COR-L47 (cell line): ENCODE results near the gene GABBR2.

Source experiments
- DNase-seq: peaks from one replicate; lab custom pipeline; 2025; lab: John Stamatoyannopoulos, UW

GABBR2 gene

DNA sequence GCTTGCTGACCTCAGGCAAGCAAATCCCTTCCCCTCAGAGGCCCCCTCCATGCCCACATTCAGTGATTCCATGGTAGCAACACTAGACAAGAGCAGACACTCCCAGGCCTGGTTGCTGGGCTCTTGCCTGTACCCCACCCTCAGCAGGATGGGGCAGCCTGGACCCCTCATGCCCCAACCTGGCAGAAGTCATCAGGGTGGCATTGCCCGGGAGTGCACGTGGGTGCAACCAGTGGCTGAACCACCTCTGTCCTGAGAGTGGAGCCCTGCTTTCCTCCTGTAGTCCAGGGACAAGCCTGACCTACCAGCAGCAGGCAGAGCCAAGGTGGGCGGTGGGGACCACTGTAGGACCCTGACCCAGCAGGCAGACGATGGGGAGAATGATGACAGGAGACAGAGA is 387.5 kb downstream of the GABBR2 start:
- DNase-seq = no peak

DNA sequence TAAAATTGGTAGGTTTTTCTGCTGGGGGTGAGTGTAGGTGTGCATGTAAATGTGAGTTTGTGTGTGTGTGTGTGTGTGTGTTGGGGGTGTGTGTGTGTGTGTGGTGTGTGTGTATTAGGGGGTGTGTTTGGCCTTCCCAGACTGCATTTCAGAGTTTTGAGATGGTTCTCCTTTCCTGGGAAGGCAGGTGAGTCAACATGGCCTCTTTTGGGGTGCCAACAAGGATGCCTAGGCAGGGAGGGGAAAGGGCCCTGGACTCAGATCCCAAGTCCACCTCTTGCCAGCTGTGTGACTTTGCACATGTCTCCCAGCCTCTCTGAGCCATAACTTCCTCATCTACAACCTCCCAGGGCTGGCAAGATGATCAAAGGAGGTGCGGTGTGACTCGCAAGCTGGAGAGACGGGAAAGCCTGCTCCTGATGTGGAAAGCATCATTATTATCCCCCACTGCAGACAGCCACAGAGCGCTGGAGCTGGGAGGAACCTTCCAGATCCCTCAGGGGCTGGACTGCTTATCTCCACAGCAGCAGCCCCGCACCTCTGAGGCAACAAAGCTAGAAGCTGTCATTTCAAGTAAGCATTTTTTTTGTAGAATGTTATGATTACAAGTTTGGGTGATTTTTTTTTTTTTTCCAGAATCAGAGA is 389.8 kb downstream of the GABBR2 start:
- no peak for DNase-seq

DNA sequence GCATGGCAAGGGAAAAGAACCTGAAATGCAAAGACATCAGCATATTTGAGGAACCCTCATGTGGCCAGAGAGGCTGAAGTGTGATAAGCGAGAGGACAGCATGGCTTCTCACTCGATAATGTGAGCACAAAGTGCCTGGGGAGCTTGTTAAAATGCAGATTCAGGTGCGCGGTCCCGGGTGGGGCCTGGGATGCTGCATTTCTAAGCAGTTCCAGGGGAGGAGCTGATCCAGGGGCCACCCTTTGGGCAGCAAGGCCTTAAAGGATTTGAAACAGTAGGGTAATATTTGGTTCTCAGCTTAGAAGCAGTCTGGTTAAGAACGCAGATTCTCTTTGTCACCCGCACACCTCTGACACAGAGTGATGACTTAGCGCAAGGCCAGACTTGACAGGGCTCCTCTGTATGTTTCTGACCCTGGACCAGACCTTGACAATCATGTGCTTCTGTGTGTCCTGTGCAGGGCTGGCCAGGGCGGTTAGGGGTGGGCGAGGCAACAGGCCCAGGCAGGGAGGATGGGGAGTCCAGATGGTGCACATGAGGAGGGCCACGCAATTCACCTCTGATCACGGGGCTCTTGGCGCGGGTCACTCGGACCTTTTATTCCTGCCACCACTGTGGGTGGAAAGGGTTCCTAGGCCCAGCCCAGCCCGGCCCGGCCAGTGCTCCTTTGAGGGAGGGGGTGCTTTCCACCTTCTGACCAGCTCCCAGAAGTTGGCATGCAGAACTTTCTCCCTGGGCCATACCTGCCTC is 390.5 kb downstream of the GABBR2 start:
- DNase-seq = no peak

DNA sequence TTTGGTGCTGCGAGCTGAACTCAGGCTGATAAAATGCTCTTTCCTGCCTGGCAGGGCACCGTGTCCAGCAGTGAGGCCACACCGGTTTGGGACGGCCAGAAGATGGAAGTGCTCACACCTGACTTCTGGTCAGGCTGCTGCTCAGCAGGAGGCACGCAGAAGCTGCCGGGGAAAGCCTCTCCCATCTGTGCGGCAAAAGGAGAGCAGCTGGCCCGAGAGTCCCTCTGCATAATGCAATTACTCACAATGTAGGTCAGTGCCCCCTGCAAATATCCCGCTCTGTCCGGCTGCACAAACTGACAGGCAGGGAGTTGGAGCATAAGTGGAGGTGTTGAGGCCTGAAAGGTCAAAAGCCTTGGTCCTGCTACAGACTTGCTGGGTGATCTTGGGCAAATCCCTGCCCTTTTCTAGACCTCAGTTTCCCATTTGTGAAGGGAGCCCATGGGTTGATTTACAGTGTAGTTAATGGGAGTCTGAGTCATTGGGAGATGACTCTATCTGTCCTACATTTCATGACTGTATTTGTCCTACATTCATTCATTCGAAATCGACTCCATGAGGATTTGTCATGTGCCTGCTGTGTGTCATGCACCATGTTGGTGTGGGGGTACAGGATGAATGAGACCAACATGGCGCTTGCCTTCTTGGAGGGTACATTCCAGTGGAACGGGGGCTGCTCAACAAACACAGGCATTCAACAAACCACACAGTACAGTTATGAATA is 391.4 kb downstream of the GABBR2 start:
- no peak for DNase-seq

DNA sequence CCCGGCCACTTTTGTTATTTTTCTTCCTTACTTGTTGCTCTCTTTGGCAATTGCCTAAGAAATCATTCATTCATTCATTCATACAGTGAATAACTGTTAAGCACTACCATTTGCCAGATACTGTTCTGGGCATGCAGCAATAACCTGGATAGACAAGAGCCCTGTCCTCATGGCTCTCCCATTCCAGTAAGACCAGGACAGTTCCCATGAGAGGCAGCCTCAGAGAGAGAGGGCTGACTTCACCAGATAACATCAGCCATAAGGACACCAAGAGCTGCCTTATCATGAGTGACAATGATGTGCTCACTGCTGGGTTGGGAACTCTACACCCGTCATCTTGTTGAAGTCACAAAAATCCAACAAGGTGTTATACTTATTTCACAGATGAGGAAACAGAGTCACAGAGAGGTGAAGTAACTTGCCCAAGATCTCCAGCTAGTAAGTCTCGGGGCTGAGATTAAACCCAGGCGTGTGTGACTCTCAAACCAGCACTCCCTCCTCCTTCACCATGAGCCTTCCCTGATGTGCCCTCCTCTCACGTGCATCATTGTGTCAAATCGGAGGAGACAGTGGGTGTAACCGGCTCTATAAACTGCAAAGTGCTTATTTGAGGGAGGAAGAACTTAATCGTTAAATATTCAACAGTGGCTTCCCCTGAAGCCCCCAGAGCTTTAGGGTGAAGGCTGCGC is 392.1 kb downstream of the GABBR2 start:
- no peak for DNase-seq

DNA sequence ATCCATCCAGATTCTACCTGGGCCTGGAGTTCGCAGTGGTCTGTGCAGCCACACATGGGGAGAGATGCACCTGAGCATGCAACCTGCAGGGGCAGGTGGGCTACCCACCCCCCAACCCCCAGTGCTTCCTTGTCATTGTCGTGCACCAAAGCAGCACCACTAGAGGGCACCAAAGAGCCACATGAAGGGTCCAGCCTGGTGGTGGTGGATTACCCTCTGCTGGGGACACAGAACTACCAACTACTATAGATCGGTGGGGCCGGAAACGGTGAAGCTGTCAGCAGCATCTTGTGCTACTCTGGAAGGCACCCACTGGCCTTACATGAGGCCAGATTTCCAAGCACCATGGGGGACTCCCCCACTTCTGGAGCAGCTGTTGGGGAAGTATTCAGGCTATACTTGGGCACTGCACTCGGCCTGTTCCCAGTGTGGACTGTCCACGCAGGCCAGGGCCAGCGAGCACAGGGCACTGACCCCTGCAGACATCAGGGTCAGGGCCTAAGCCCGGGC is 393.1 kb downstream of the GABBR2 start:
- peak; percentile 82 for DNase-seq

DNA sequence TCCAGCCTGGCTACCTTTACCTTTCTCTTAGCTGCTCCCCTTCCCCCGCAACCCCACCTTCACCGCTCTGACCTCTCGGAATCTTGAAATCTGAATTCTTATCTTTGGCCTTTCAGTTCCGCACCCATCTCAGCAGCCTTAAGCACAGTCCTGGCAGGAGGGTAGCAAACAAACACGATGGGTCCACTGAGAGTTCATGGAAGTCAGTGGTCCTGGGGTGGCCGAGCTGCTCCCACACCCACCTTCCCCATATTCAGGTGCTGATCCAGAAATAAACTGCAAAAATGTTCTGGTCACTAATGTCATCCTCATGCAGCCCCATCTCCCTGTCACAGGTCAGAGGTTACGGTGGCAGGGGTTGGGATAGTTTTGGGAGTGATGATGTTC is 393.7 kb downstream of the GABBR2 start:
- DNase-seq = no peak

DNA sequence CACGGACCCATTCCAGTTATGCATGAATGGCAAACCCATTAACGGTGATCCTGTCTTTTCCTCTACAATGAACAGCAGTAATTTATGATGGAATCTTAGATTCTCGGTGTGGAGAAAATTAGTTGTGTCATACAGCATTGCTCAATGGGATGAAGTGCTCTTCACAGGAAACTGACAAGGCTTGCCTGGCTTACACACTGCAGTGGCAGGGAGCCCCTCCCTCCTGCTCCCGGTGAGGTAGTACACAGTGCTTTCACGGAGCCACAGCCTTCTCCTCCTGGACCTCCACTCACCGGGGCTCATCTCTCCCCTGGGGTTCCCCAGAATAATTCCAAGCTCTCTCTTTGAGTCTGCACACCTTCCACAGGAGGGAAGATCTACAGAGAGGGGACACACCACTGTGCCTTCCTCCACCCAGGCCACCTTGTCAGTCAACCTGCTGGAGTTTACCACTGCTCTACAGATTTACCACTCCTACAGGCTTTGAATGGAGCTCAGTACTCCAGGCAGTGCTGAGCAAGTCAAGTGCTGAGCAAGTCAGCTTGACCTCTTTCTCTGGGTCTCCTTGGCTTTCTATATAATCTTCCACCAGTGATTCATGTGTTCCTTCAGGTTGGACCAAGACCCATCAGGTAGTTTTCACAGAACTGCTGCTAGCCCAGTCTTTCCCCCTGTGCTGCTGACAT is 394.2 kb downstream of the GABBR2 start:
- no peak for DNase-seq

DNA sequence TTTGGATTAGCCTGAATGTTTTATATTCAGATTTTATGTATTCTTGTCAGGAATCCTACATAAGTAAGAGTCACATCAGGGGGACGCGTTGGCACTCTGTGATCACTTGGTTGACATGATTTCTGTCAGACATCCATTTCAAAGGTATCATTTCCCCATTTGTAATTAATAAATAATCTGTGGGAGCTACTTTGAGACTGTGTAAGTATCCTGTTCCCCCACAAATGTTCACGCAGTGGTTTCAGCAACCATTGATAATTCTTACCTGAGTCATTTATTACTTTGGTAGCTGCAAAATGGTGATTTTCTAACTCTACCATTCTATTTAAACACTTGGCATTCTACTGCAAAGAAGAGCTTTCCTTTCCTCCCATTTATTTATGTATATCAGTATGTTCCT is 396.4 kb downstream of the GABBR2 start:
- DNase-seq = no peak

DNA sequence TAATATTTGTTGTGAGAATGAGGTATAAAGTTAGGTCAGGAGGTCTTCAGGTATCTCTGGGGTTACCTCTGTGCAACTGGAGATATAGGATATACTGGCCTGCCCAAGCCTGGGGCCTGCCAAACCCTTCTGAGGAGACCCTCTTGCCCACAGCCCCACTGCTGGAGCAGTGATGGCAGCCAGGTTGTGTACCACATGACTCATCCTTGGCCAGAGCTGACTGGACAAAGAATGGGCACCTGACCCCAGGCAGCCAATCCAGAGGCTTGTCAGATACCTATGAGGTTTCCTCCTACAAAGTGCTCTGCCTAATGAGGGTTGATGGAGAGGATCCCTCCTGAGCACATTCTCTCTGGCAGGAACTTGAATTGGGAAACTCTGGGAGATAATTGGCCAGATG is 397.2 kb downstream of the GABBR2 start:
- no peak for DNase-seq

DNA sequence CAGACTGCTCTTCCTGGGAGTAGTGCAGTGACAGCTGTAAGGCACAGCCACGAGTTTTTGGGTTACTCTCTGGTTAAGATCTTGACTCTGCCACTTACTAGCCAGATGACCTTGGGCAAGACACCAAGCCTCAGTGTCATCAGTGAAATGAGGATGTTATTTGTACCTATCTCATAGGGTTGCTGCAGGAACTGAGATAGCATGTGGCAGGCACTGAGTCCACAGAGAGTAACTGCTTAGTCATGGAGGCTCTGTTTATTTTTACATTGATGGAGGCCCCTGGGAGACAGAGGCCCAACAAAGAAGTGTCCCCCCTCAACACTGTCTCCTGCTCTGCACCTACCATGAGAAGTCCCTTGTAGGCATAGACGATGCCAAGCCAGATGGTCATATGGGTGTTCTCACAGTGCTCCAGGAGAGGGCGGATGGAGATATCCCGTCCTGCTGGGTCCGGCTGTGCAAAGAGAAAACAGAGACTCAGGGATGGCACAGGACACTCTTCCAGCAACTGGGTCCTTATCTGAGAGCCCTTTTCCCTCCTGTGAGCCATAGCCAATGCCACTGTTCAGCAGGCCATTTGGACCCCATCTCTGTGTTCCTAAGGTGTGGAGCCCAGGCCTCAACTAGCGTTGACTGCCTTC is 397.9 kb downstream of the GABBR2 start:
- no peak for DNase-seq

DNA sequence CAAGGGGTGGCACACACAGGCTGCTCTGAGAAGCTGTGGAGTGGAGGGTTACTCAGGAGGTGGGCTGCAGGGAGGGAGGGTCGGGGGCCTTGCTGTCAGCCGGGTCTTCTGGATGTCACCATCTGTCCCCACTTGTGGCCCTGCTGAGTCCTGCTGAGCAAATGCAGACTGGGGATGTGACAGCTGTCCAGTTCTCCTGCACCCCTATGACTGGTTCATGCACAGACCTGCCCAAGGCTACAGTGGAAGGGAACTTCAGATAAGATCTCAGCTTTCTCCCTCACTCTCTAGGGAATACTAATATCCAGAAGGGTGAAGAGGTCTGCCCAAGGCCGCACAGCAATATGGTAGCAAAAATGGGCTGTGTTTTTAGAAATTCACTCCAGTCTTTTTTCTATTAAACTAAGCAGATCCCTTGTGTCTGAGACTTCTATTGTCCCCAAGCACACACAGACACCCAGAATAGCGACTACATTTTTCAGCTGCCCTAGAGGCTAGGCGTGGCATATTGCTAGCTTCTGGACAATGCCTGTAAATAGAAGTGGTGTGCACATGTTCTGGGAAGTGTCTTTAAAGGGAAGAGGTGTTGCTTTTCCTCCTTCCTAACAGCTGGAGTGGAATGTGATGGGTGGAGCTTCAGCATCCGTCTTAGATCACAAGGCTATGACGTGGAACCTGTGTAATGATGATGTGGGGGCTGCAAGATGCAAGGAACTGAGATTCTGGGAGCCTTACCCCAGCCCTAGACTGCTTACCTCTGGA is 402.2 kb downstream of the GABBR2 start:
- no peak for DNase-seq

DNA sequence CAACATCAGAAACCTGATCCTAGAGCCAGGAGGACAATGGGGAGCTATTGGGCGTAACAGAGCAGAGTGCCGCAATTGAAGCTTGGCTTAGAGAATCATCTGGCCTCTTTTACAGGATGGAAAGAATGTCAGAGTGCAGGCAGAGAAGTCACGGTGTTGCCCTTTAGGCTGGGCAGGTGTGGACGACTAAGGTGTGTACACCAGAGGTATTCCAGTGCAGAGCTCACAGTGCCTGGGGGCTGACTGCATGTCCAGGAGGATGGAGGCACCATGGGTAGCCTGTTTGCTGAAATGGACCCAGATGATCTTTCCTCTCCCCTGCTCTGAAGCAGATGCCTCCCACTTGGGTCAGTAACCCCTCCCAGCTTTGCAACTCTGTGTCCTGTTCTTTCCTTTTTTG is 404.4 kb downstream of the GABBR2 start:
- no peak for DNase-seq

DNA sequence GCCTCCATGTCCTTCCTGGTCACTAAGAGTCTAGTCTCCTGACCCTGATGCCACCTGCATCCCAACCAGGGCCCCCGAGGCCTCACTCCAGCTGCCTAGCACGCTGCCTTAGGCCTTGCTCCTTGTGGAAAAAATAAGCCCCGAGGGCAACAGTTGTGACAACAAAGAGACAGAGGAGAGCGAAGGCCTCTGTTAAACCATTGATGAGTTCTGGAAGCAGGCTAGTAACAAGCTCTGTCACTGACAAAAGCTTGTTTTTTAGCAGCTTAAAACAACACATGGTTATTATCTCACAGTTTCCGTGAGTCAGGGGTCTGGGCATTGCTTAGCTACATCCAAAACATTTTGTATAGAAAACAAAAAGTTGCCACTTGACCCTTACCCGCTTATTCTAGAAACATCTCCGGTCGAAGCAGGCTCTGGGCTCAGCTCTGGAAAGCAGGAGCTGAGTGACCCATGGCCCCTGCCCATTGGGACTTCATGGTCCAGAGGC is 405.1 kb downstream of the GABBR2 start:
- no peak for DNase-seq

DNA sequence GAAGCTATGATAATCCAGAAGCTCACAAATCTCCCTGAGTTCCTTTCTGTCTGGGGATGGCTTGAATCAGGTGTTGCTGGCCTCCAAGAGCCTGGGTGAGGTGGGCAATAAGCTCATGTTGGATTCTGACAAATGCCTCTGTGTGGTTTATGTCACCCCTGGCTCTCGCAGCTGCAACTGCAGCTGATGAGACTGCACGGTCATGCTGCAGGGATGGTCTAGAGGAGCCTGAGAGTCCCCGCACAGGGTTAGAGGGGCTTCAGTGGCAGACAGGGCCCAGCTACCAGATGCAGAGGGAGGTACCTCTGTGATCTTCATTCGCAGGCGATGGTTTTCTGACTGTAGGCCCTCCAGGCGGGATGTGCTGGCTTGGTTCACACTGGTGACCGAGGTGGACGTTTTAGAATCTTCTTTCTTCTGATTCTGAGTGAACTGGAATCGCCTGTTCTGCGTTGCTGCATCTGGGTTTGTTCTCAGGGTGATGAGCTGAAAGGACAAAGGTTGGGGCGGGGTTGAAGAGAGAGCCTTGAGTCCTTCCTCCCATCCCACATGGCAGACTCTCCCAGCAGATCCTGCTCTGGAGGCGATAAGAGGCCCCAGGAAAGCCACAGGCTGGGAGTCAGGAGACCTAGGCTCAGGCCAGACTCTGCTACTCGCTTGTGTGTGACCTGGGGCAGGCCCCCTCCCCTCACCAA is 405.6 kb downstream of the GABBR2 start:
- no peak for DNase-seq

DNA sequence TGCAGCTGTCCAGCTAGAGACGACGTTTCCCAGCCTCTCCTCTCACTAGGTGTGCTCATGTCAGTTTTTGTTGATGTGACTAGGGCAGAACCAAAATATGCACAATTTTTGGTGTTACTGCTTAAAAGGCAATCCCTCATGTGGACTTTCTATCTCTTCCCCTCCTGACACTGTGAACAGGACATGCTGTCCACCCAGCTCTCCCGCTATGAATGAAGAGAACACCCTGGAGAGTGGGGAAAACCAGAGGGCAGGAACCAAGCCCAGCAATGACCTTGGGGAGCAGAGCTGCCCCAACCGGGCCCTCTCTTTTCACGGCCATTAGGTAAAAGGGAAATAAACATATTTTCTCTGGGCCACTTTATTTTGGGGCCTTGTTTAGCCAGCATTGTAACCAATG is 406.6 kb downstream of the GABBR2 start:
- DNase-seq = no peak

DNA sequence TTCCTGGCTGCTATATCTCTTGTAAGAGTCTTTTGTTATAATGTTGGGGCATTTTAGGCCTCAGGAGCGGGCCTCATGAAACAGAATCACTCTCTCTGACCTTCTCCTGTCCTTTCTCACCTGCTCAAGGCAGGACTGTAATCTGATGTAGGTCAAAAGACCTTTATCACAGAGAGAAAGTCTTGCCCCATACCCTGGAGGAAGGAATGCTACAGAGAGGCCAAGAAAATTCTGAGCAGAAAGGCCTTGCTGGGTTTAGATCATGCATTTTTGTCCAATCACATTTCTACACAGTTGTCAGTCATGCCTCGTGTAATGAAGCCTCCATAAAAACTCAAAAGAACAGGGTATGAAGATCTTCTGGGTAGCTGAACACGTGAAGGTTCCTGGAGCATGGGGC is 408.1 kb downstream of the GABBR2 start:
- DNase-seq = no peak

DNA sequence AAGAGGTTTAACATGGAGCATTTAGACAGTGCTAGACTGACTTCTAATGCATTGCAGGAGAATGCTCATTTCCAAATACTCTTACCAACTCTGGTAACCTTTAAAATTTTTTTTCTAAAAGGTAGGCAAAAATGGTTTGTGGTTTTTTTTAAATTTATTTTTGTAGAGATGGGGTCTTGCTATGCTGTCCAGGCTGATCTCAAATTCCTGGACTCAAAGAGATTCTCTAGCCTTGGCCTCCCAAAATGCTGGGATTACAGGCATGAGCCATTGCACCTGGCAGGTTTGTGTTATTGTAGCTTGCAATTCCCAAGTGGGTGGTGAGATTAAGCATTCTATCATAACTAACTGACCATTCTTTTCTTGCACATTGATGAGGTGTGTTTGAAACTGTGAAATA is 410.3 kb downstream of the GABBR2 start:
- DNase-seq = no peak

DNA sequence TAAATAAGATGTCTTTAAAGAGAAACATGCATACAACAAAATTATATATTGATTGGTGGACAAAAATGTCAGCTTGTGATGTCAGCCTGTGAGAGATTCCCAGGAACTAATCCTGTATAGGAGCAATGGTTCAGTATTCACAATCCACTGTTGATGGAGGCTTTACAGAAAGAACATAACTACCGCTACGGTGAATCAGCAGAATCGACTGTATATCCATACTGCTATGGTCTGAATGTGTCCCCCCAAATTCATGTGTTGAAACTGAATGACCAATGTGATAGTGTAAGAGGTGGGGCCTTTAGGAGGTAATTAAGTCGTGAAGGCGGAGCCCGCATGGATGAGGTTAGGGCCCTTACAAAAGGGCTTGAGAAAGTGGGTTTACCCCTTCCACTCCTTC is 412.9 kb downstream of the GABBR2 start:
- no peak for DNase-seq

DNA sequence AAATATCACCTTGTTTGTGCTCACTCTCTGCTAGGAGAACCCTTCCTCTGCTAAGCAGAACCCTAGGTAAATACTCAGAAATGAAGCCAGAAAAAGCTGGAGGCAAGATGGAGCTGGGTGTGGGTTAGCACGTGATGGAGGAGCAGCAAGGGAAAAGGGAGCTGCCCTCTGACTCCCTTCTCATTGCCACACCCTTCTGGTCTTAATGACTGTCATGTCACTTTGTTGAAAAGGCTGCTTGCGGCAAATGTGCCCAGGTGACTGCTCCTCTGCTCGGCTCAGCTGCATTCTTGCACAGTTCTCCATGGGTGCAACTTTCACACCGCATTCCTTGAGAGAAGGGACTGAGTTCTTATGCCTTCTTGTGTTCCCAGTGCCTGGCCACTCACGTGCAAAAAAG is 416.9 kb downstream of the GABBR2 start:
- DNase-seq = no peak
